ENCODE results near the gene TRO.

Gene TRO

GRCh38 chrX:54920610-54921426 lies at the start of gene TRO:
Gene TRO (plus strand): TSS chrX:54920824. CDS start chrX:54922247, 1,423 bp downstream.
- TF ChIP-seq CTCF (IDR thresholded peaks at IDR 0.05; ENCODE audit: borderline replicate concordance, control extremely low read depth, extremely low read depth, insufficient read depth, missing control alignments): no peak
- in situ Hi-C loops (cut with MboI; ENCODE audit: low sequenced_read_pairs, unreplicated experiment): no loop called here
- DNase-seq (ENCODE audit: low spot score): no peak

GRCh38 chrX:54885740-54886139 lies 34.9 kb upstream of the TRO start:
- in situ Hi-C loops (cut with MboI; ENCODE audit: low sequenced_read_pairs, unreplicated experiment): no loop called here
- no peak for TF ChIP-seq CTCF (IDR thresholded peaks at IDR 0.05; ENCODE audit: borderline replicate concordance, control extremely low read depth, extremely low read depth, insufficient read depth, missing control alignments)
- no peak for DNase-seq (ENCODE audit: low spot score)

GRCh38 chrX:54891573-54891972 lies 29.1 kb upstream of the TRO start:
- peak; percentile 28 for DNase-seq (ENCODE audit: low spot score)
- in situ Hi-C loops (cut with MboI; ENCODE audit: low sequenced_read_pairs, unreplicated experiment): no loop called here
- peak; percentile 52 for TF ChIP-seq CTCF (IDR thresholded peaks at IDR 0.05; ENCODE audit: borderline replicate concordance, control extremely low read depth, extremely low read depth, insufficient read depth, missing control alignments)

- DNase-seq (ENCODE audit: low spot score): no peak
- in situ Hi-C loops (cut with MboI; ENCODE audit: low sequenced_read_pairs, unreplicated experiment): no loop called here
- TF ChIP-seq CTCF (IDR thresholded peaks at IDR 0.05; ENCODE audit: borderline replicate concordance, control extremely low read depth, extremely low read depth, insufficient read depth, missing control alignments): no peak
These were observed 26.5 kb upstream of the TRO start for GRCh38 chrX:54894159-54894558.

GRCh38 chrX:54909941-54910340 lies 10.7 kb upstream of the TRO start:
- DNase-seq (ENCODE audit: low spot score): no peak
- TF ChIP-seq CTCF (IDR thresholded peaks at IDR 0.05; ENCODE audit: borderline replicate concordance, control extremely low read depth, extremely low read depth, insufficient read depth, missing control alignments): no peak
- in situ Hi-C loops (cut with MboI; ENCODE audit: low sequenced_read_pairs, unreplicated experiment): no loop called here

- in situ Hi-C loops (cut with MboI; ENCODE audit: low sequenced_read_pairs, unreplicated experiment): no loop called here
- TF ChIP-seq CTCF (IDR thresholded peaks at IDR 0.05; ENCODE audit: borderline replicate concordance, control extremely low read depth, extremely low read depth, insufficient read depth, missing control alignments): no peak
- DNase-seq (ENCODE audit: low spot score): peak; percentile 66
These were observed 900 bp downstream of the TRO start for GRCh38 chrX:54921427-54922021.

All from GM13976 (cell line).